Mesothelial cell of epicardium (in vitro differentiated cells): ENCODE measurements around the gene ACTR3. TPM values are rescaled to one million over a fixed set of nuclear protein-coding genes. Genes with fewer than 3 reads are reported as not detected.

Experiments used
- DNase-seq, 2 experiments: peaks; one replicate each; pipeline ENCODE4 v3.0.0; 2021; ENCODE audit warnings: low spot score in 2 of 2; ENCODE audit not compliant: unreplicated experiment in 2 of 2
- H3K27ac Mint-ChIP-seq: 2 replicates; pipeline ENCODE4 v1.8.0; 2021; ENCODE audit warnings: mixed read lengths
- H3K27me3 Mint-ChIP-seq: 2 replicates; pipeline ENCODE4 v1.8.0; 2021; ENCODE audit warnings: low read depth, mixed read lengths
- H3K36me3 Mint-ChIP-seq: 2 replicates; pipeline ENCODE4 v1.8.0; 2021; ENCODE audit warnings: mixed read lengths
- H3K4me1 Mint-ChIP-seq: 2 replicates; pipeline ENCODE4 v1.8.0; 2021; ENCODE audit warnings: mixed read lengths
- H3K4me3 Mint-ChIP-seq: 2 replicates; pipeline ENCODE4 v1.8.0; 2021; ENCODE audit warnings: mild to moderate bottlenecking, moderate library complexity, mixed read lengths
- H3K9me3 Mint-ChIP-seq: 2 replicates; pipeline ENCODE4 v1.8.0; 2021; ENCODE audit warnings: mixed read lengths
- total RNA-seq: library from RNA; stranded (reverse); gene quantifications from 3 replicates; pipeline ENCODE4 v1.2.1, GENCODE V29; 2021
- TF ChIP-seq, protein P1 (sequence below): fragments of 200-600 bp; sonication (generic); IDR thresholded peaks from one replicate; pipeline ENCODE4 v1.5.0; 2021; ENCODE audit warnings: antibody characterized with exemption; ENCODE audit not compliant: unreplicated experiment

Gene ACTR3
- total RNA-seq, 1 donor from 2014 or later = 151 TPM

DNA sequence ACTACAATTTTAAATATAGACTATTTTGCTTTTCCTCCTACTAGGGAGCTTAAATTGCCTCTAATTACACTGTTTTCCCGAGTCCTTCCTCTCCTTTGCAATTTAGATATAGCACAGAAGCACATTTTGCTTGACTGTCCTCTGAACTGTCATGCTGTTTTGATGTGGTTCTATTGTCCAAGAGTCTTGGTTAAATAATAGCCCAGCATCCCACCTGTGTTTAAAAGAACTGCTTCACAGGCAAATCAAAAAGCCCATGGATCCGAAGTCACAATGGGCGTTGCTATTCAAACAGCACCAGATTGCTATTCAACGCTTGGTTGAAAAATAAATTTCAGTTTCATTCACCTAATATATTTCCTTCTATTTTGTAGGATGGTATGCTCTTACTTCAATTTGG, 22.3 kb upstream of the ACTR3 start:
- H3K27ac Mint-ChIP-seq = no peak overlapping the region

DNA sequence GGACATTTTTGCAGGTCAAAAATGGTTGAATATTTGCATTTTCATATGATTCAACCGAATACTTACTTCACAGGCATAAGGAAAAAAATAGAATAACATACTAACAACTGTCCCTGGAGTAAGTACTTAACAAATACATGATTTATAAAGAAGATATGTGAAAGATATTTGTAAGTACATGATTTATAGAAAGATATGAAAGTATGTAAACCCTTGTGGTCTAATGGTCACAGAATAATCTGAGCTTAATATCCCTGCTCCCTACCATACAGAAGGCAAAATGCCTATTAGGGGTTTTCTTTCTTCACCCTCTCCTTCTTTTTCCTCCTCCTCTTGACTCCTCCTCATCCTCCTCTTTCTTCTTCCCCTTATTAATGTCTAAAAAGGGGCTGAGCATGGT, 20.6 kb upstream of the ACTR3 start:
- Mint-ChIP-seq H3K4me1 (no peaks in the 10 kb centered on the region), H3K9me3 (no peaks in the 10 kb centered on the region), H3K27me3 (peaks cover 7% of the 10 kb centered on the region), H3K4me3 (no peak overlapping the region), H3K36me3 (no peaks in the 10 kb centered on the region), H3K27ac (no peak overlapping the region)
- no peak for DNase-seq
- TF ChIP-seq, protein P1, sequence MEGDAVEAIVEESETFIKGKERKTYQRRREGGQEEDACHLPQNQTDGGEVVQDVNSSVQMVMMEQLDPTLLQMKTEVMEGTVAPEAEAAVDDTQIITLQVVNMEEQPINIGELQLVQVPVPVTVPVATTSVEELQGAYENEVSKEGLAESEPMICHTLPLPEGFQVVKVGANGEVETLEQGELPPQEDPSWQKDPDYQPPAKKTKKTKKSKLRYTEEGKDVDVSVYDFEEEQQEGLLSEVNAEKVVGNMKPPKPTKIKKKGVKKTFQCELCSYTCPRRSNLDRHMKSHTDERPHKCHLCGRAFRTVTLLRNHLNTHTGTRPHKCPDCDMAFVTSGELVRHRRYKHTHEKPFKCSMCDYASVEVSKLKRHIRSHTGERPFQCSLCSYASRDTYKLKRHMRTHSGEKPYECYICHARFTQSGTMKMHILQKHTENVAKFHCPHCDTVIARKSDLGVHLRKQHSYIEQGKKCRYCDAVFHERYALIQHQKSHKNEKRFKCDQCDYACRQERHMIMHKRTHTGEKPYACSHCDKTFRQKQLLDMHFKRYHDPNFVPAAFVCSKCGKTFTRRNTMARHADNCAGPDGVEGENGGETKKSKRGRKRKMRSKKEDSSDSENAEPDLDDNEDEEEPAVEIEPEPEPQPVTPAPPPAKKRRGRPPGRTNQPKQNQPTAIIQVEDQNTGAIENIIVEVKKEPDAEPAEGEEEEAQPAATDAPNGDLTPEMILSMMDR = no peak

More for the DNA sequence above, 22.3 kb upstream of the ACTR3 start:
- Mint-ChIP-seq H3K4me1 (no peaks in the 10 kb centered on the region), H3K9me3 (no peaks in the 10 kb centered on the region), H3K36me3 (no peaks in the 10 kb centered on the region), H3K27me3 (peaks cover 7% of the 10 kb centered on the region), H3K4me3 (no peak overlapping the region)
- TF ChIP-seq, protein P1 = no peak
- no peak for DNase-seq

DNA sequence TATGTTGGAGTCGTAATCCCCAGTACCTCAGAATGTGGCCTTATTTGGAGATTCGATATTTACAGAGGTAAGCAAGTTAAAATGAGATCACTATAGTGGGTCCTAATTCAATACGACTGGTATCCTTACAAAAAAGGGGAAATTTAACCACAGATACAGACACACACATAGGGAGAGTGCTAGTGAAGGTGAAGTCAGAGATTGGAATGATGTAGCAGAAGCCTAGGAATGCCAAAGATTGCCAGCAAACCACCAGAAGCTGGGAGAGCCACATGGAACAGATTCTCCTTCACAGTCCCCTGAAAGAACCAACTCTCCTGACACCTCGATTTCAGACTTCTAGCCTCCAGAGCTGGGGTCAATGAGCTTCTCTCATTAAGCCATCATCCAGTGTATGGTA, 17.7 kb upstream of the ACTR3 start:
- H3K9me3 Mint-ChIP-seq = no peaks in the 10 kb centered on the region
- H3K4me1 Mint-ChIP-seq = peaks cover 8% of the 10 kb centered on the region
- no peak overlapping the region for H3K4me3 Mint-ChIP-seq
- no peak for DNase-seq
- no peak overlapping the region for H3K27ac Mint-ChIP-seq
- H3K36me3 Mint-ChIP-seq = no peaks in the 10 kb centered on the region
- H3K27me3 Mint-ChIP-seq = peaks cover 6% of the 10 kb centered on the region
- TF ChIP-seq, protein P1 = no peak

DNA sequence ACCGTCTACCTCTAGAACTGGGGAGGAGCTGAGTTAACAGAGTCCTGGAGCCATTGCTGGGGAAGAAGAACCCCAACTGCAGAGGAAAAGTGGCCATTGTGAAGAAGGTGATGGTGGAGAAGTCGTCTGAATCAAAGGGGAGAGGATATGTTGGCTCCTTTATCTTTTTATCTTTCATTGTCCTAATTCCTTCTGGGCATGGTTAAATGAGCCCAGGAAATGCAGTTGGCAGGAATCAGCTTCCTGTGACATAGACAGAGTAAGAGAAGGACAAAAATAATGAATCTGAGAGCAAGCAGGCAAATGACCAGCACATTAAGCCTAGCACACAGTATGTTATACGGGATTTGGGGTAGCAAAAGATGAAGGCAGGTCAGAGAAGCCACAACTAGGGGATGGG, 16.0 kb upstream of the ACTR3 start:
- Mint-ChIP-seq H3K4me1 (peaks cover 23% of the 10 kb centered on the region), H3K27me3 (no peaks in the 10 kb centered on the region), H3K36me3 (no peaks in the 10 kb centered on the region), H3K4me3 (no peak overlapping the region), H3K9me3 (no peaks in the 10 kb centered on the region), H3K27ac (no peak overlapping the region)
- TF ChIP-seq, protein P1 = no peak
- DNase-seq = no peak

DNA sequence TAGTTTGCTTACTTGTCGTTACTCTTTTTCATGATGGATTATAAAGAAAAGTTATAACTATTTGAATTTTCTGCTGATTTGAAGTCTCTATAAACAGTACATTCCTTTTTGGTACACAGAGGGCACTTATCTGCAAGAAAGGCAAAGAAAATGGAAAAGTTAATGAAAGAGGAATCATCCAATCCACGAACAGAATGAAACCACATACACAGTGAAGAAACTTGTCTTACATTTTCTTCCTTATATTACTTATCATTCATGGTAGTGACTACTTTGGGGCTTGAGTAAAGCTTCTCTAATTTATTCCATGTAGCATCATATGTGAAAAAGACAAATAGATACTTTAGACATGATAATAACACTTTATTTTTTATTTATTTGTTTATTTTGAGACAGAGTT, 14.8 kb upstream of the ACTR3 start:
- H3K36me3 Mint-ChIP-seq = no peaks in the 10 kb centered on the region
- H3K27me3 Mint-ChIP-seq = no peaks in the 10 kb centered on the region
- TF ChIP-seq, protein P1 = no peak
- DNase-seq = no peak
- H3K4me3 Mint-ChIP-seq = no peak overlapping the region
- H3K4me1 Mint-ChIP-seq = peaks cover 25% of the 10 kb centered on the region
- no peaks in the 10 kb centered on the region for H3K9me3 Mint-ChIP-seq
- H3K27ac Mint-ChIP-seq = no peak overlapping the region
